GM23248 (cell line): Measurements from ENCODE around the gene KCNK15.

Source experiments
- EZH2 ChIP-seq: fragments of 200-600 bp; sonication (generic); IDR thresholded peaks from 2 replicates; pipeline ENCODE4 v1.6.1; 2018; ENCODE audit warnings: antibody characterized with exemption, mild to moderate bottlenecking; ENCODE audit not compliant: insufficient read depth, poor library complexity, severe bottlenecking
- EZH2phosphoT487 ChIP-seq: fragments of 200-600 bp; sonication (generic); IDR thresholded peaks from 2 replicates; pipeline ENCODE4 v1.6.1; 2018; ENCODE audit warnings: antibody characterized with exemption, moderate library complexity, mild to moderate bottlenecking, low read depth; ENCODE audit not compliant: insufficient read depth

DNA sequence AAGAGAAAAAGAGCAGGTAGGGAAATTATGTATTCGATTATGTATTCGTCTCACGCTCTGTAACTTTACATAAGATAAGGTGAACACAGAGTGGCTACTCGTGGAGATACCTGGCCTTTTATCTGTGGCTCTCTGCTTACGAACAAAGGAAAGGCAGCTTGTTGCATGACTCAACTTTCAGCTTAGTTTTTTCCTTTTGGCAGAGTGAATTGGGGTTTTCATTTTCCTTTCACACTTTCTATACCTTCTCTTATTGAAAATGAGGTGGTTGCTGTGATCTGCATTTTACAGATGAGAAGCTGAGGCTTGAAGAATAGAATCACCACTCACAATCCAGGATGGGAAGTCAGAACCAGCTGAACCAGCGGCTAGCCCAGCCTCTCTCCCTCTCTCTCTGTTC, 13.3 kb upstream of the KCNK15 start:
- TF ChIP-seq EZH2 (no peak), EZH2phosphoT487 (no peak)
